DMS114 treated with DMSO at 0.1 percent for 48 hours (cell line): Measurements from ENCODE around the gene IGSF9.

ENCODE experiments used
- DNase-seq: peaks from one replicate; lab custom pipeline; 2025; ENCODE audit not compliant: unreplicated experiment; lab: John Stamatoyannopoulos, UW

Gene IGSF9

DNA sequence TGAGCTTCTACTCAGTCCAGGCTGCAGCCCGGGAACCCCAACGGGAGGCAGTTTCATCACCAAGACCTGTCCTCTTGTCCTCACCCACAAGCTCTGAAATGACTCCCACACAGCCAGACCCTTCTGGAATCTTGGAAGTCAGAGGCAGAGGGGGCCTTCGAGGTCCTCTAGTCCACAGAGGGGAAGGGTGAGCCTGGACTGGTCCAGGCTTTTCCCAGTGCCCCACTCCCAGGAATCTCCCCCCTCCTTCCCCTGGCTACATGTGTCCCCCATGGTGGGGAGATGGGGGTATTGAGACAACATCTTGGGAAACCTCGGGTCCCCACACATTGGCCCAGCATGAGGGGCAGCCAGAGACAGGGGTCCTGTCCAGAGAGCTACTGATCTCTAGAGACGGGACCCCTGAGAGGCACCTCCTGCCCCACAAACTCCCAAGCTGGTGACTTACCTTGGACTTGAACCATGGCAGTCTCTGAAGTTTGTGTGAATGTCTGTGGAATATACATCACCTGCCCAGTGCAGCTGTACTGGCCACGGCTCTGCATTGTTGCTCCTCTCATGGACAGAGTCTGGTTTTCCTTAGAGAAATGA, 28.0 kb upstream of the IGSF9 start:
- DNase-seq, result no peak

DNA sequence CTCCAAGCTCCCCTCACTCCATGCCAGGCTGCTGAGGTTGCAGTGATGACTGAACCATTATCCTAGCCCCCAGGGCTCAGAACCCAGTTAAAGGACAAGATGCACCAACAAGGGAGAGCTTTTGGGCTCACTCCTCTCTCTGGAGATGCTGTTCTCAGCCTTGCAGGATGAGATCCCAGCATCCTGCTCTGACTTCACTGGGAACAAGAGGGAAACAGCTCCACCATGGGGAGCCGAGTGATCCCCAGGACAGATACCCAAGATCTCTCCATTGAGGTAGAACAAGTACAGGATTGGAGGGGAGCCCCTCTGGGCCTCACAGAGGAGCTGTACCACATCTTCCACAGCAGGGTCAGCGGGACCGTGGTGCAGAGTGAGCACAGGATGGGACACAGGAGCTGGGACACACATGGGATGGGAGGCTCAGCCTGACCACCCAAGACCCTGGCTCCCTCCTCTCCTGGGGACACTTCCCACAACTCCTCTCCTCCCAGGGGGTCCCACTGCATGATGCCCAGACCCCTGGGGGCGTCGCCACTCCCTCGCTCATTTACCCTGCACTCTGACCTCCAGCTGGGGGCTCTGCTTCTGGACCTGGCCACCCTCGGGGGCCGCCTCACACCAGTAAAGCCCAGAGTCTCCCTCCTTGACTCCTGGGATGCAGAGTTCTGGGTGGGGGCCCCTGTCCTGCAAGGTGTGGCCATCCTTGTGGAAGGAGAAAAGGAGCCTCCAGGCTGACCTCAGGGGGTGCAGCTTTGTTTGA, 27.2 kb upstream of the IGSF9 start:
- DNase-seq, result no peak

DNA sequence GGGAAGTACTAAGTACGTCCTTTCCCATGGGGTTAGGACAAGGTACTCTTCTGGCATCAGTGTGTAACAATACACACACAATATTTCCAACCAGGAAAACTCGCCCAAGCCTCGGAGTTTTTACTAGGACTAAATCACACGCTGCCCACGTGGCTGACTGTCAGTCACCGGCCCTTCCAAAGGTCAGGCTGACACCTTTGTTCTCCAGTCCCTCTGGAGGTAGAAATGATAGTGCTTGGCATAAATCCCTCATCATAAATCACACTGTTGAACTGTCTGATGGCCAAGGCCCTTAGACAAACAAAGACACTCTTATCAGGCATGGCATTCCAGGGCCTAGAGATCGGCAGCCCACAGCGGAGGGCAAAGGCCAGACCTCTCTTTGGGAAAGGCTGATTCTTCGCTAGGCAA, 25.5 kb upstream of the IGSF9 start:
- no peak for DNase-seq

DNA sequence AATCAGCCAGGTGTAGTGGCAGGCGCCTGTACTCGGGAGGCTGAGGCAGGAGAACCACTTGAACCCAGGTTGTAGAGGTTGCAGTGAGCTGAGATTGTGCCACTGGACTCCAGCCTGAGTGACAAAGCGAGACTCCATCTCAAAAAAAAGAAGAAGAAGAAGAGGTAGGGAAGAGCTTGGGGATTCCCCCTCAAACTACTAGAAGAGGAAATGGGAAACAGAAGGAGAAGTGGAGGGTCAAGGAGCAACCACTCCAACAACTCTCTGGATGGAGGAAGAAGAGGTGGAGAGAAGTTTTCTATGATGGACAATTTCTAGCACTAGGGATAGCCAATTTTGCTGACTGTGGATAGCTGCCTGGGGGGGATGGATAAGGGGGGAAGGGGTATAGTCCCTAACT, 23.5 kb upstream of the IGSF9 start:
- no peak for DNase-seq

DNA sequence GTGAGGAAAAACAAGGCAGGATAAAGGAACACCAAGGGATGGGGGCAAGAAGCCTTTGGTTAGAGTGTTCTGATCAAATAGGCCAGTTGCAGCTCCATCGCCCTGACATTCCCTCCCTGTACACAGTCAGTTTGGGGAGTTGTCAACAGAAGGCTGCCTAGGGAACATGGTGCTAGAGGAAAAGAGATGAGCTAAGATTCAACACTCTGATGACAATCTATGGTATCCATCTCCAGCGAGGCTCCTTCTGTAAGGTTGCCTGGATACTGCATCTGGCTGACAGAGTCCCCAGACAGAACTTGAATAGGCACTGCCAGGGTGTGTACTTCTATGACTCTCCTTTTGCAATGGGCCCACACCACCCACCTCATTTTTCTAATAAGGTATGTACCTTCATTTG, 19.9 kb upstream of the IGSF9 start:
- no peak for DNase-seq

DNA sequence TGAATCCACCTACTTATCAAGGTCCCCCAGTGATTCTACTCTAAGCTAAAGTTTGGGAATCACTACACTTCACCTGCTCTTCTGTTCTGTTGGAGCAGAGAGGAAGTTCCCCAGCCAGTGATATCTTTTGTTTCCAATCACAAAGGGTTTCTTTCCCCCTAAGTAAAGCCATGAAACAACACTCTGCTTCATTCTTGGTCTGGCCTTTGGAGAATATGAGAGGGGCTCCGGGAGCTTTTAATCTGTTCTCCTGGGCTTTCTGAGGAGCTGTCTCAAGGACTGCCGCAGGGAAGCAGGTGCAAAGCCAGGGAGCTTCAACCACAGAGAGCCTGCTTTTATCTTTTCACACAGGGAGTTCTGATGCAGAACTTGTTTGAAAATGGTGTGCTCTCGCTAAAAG, 18.7 kb upstream of the IGSF9 start:
- DNase-seq, result no peak

DNA sequence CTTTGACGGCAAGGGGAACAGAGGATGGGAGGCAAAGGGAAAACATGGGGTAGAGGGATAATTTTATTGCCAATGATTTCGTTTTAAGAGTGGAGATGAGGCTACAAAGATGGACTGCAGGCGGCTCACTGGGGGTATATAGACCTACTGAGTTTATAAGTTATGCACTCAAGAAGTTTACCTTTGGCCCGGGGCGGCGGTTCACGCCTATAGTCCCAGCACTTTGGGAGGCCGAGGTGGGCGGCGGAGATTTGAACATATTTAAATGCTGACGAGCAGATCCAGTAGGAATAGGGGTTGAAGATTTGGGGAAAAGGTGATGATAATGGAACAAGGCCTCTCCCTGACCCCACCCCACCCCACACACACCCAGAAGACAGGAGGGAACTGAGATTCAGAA, 16.8 kb upstream of the IGSF9 start:
- DNase-seq, result no peak

DNA sequence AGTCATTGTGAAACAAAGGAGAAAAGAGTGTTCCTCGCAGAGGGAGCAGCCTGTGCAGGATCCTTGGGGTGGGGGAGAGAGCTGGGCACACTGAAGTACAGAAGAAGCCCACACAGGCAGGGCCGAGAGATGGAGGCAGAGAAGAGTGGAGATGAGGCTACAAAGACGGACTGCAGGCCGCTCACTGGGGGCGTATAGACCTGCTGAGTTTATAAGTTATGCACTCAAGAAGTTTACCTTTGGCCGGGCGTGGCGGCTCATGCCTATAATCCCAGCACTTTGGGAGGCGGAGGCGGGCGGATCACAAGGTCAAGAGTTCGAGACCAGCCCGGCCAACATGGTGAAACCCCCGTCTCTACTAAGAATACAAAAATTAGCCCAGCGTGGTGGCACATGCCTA, 16.2 kb upstream of the IGSF9 start:
- DNase-seq, result no peak

DNA sequence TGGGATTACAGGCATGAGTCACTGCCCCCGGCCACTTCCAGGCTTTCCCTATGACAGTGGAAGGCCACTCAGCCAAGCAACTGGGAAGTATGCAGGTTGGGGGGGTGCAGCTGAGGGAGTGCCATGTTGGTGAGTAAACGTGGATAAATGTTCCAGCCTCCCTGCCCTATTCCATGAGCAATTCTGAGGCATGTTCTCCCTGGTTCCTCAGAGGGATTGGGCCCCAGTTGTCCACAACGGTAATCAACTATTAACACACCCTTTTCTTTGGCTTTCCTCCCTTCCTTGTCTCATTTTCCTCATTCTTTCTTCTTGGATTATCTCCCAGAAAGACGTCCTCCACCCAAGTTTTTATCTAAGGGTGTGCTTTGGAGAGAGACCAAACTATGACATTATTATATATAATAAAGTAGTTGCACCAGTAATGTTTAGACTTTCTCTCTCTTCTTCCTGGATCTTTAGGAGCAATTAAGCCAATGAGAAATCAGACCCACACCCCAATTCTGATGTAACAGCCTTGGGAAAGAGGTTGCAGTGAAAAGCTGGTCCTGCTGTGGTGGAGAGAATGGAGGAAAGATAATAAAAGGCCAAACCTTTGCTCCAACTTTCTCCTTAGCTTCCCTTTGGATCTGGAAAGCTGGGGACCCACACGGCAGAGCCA, 15.4 kb upstream of the IGSF9 start:
- DNase-seq, result no peak

DNA sequence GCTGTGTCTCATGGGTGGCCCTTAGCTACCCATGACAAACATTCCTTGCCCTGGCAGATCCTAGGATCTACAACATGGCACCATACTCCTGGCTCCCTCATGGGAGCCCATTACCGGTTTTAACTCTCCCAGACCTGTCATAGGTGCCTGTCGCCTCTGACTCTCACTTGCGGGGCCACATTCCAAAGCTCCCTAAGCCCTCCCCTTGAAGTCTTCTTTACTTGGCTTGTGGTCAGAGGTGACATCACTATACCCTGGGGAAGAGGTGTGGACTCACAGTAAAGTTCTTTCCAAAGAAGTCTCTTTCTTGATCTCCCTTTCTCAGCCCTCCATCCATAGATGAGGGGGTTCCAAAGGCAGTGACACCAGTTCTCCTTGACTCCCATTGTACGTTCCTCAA, 14.0 kb upstream of the IGSF9 start:
- DNase-seq, result no peak

DNA sequence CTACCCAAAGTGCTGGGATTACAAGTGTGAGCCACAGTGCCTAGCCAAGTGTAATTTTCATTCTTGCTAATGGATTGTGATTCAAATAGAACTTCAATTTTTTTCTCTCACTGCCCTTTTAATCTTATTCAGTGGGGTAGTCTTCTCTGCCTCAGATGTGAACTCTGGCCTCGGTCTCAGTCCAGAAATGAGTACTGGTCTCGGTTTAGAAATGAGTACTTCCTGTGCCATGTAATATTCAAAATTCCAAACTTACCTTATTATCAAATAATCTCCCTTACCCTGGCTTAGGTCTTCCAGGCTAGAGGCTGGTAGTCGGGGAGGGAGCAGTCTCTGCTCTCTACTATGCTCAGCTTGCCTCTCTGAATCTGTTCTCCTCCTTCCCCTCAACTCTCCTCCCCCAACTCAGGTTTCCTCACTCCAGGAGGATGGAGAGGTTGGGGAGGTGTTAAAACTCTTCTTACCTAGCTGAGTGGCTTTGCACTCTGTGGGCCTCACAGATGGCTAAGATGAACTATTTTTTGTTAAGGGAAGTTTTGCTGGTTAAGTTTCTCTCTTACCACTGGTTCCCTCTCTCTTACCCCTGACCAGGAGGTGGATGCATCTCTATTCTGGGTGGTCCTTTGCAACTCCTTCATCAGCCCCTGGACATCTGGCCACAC, 13.4 kb upstream of the IGSF9 start:
- DNase-seq, result no peak

DNA sequence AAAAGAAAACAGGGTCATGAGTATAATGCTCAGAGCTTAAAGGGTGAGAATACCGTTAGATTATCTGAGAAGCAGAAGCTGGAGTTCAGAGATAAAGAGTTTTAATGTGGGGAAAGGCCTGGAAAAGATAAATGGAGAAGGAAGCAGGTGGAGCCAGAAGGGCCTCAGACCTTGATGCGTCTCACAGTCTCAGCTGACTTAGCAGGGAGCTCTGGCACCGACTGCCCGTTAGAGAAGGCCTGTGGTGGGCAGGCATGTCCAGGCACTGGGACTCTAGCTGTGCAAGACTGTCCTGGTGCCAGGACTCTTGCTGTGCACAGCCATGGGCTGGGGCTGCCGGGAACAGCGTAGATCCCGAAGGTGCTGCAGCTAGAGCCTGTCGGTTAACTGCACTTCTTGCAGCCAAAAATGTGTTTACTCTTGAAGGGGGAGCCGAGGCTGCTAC, 12.4 kb upstream of the IGSF9 start:
- no peak for DNase-seq

DNA sequence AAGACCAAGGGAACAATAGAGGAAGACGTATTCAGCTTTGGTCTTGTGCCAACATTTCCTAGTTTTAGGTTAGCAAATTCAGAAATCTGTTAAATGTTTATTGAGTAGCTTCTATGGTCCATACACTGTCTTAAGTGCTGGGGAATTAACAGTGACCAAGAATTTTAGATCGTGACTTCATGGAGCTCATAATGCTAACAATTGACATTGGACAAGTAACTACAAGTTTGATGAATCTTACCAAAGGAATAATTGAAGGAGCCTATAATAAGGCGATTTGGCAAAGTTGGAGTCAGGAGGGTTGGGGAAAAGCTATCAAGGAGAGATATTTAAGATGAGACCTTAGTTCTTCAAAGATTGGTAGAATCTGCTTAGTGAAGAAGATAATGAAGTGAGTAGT, 10.0 kb upstream of the IGSF9 start:
- no peak for DNase-seq

DNA sequence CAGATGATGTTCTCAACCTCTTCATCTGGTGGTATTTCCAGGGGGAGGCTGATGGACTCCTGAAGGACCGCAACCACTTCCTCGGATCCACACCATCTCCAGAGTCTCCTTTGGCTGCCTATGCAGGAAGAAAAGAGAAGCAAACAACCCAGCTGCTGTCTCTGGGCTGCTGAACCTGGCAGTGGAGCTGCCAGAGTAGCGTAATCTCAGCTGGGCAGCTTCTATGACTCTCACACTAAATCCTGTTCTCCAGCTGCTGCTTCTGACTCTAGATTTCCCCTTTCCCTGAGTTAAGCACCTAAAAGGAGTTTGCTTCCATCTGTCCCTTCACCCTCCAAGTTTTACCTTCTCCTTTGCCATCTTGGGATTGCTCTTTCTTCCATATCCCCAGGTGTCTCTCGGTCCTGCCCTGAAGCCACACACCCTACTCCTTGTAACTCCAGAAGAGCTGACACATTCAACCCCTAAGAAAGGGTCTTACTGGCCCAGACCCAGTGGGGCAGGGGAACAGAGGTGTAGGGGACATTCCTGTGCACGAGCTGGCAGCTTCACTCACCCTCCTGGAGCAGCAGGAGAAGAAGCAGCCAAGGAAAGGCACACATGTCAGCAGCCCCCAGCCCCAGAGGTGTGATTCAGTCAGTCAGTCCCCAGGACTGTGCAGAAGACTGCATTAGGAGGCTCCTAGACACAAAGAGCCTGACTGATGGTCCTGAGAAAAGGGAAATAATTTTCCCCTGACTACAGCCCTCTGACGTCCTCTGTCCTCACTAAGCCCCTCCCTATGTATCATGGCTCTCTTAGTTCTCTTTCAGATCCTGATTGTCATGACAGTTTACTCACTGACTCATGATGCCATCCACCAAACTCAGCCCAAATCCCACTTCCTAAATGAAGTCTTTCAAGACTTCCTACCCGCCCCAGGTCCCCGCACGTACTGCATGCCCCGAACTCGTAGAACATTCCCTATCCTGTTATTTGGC, 8.4 kb upstream of the IGSF9 start, which contains the start of gene SLAMF9:
Gene SLAMF9, minus strand, starts transcription at position 702 of the 980 bp plus-strand sequence. Its CDS starts 100 bp downstream, at position 602.
- no peak for DNase-seq

DNA sequence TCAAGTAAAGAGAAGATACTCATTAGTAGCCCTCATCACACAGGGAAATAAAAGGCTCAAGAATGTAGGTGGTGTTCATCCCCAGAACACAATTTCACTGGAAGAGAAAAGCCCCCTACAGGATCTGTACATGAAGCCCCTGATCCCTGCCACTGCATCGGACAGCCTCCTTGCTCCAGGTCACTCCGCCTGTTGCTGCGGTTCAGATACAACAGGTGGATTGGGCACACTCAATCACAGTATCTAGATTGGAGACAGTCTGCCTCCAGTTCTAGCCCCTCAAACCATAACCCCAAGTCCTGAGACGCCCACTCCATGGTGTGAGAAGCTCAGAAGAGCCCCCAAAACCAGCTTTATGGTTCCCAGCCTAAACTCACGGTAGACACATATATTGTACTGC, 7.5 kb upstream of the IGSF9 start:
- DNase-seq, result no peak

DNA sequence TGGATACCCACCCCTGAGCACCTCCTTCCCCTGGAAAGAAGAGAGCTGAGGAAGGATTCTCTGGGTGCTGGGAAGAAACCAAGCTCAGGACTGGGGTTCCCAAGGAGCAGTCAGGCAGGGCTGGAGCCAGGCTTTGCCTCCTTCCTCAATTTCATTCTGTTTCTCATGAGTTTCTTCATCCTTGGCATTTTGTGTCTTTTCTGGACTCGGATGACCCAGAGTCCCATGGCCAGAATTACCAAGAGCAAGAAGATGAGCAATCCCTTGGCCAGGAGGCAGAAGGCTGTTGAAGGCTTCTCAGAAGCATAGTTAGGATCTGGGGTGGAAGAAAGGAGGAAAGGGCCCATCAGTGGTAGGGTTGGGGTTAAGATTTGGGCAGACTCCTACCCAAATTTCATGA, 6.1 kb upstream of the IGSF9 start:
- DNase-seq, result no peak

DNA sequence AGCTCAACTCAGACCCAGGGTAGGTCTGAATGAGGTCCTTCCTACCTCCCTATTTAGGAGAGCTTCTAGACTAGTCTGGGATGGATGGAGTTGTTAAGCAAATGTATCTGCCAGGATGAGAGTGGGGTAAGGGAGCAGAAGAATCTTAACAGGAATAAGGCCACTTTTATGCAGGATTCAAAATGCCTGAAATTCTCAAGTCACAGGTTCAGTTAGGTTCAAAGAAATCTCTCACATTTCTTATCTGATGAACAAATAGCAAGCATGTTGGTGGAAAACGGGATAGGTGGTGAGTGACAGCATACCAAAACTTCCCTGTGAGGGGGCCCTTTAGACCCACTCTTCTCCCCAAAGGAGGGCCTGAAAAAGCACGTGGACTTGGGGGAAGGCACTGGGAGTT, 5.6 kb upstream of the IGSF9 start:
- no peak for DNase-seq

DNA sequence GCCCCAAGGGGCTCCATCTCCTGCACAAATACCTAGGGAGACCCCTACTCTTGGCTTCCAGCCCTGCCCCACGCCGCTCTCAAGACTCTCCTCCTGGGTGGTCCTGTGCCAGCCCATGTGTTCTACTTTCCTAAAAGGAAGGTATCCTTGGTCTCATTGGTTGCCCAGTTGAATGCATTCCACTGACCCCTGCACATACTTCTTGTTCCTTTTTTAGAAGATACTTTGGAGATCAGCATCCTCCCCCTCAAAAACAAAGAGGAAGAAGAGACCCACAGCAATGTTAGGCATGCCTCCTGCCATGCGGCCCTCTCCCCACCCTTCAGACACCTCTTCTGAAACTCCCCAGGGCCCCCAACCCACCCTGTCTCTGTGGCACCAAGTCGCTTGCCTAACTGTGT, 4.6 kb upstream of the IGSF9 start:
- DNase-seq, result no peak

DNA sequence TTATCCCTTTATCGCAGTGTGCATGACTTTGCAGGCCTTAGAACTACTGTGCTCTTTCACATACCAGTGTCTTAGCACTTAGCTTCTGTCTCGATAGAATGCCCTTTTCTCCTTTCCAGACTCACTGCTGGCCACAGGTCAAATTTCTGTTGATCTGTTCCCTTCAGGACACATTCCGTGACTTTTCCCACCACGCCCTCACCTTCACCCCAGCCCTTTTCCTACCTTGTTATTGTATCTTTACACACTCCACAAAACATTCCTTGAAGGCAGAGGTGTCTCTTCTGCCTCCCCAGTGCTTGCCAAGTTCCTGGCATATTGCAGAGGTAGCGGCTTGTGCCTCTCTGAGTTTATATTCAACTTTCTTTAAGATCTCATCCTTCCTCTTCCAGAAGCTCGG, 3.7 kb upstream of the IGSF9 start:
- DNase-seq, result no peak

DNA sequence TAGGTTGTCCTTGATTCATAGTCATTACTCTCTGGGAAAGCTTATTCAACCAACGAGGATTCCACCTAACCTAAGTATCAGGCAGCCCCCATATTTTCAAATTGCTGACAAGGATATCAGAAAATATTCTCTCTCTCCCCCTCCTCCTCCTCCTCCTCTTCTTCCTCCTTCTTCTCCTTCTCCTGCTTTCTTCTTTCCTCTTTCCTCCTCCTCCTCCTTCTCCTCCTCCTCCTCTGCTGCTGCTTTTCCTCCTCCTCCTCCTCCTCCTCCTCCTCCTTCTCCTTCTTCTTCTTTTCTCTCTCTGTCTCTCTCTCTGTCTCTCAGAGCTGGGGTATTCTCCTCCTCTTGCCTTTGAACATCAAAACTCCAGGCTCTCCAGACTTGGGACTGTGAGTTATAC, 2.5 kb upstream of the IGSF9 start:
- no peak for DNase-seq
